ENCODE results near the gene SEC22C. TPM values are rescaled to one million over a fixed set of nuclear protein-coding genes. Genes with fewer than 3 reads are reported as not detected.

SEC22C gene
- total RNA-seq, 4 donors from 2014 or later = 46.0 to 81.2 (median 56.1) TPM

- TF ChIP-seq, protein P1, sequence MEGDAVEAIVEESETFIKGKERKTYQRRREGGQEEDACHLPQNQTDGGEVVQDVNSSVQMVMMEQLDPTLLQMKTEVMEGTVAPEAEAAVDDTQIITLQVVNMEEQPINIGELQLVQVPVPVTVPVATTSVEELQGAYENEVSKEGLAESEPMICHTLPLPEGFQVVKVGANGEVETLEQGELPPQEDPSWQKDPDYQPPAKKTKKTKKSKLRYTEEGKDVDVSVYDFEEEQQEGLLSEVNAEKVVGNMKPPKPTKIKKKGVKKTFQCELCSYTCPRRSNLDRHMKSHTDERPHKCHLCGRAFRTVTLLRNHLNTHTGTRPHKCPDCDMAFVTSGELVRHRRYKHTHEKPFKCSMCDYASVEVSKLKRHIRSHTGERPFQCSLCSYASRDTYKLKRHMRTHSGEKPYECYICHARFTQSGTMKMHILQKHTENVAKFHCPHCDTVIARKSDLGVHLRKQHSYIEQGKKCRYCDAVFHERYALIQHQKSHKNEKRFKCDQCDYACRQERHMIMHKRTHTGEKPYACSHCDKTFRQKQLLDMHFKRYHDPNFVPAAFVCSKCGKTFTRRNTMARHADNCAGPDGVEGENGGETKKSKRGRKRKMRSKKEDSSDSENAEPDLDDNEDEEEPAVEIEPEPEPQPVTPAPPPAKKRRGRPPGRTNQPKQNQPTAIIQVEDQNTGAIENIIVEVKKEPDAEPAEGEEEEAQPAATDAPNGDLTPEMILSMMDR (IDR thresholded peaks at IDR 0.05) = no peak
- DNase-seq (ENCODE audit: low spot score) = no peak
- no peak for ATAC-seq (ENCODE audit: low FRiP score)
Measured at GRCh38 chr3:42520336-42520735, 61.4 kb downstream of the SEC22C start.

DNA sequence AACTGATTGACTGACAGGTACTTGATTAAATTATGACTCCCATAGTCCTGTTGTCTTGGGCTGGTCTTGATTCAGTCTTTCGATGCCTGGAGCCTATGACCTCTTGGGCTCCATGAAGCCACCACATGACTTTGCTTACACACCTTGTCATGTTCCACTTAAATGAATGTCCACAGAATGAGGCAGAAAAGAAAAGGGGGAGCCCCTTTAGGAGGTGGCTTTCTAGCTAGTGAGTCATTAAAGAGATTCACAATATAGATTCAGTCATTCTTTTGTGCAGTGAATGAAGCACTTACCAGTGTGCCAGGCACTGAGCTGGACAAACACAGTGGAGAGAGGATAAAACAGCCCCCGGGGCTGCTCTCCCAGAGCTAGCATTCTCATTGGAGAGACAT, 62.2 kb downstream of the SEC22C start:
- DNase-seq (ENCODE audit: low spot score) (no peak), ATAC-seq (ENCODE audit: low FRiP score) (no peak)
- TF ChIP-seq, protein P1 (IDR thresholded peaks at IDR 0.05) = no peak

GRCh38 chr3:42518800-42519567, 62.8 kb downstream of the SEC22C start:
- TF ChIP-seq, protein P1 (IDR thresholded peaks at IDR 0.05) = no peak
- ATAC-seq (ENCODE audit: low FRiP score) (no peak), DNase-seq (ENCODE audit: low spot score) (no peak)

GRCh38 chr3:42517117-42517516, 64.7 kb downstream of the SEC22C start:
- TF ChIP-seq, protein P1 (IDR thresholded peaks at IDR 0.05) = no peak
- ATAC-seq (ENCODE audit: low FRiP score) (no peak), DNase-seq (ENCODE audit: low spot score) (no peak)

DNA sequence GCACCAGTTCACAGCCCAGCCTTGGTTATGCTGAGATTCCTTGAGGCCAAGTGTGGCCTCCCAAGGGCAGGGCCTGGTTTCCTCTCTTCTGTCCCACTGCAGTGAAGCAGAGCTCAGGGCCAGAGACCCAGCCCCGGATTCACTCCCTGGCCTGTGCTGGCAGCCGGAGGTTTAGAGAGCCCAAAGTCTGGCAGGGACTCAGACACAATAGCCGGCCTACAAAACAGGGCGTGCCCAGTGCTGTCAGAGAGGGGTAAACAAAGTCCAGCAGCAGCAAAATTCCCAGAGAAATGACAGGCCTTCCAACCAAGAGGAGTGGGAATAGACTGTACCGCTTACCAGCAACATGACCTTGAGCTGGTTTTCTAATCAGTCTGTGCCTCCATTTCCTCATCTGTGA, 65.3 kb downstream of the SEC22C start:
- TF ChIP-seq, protein P1 (IDR thresholded peaks at IDR 0.05) = no peak
- ATAC-seq (ENCODE audit: low FRiP score) (no peak), DNase-seq (ENCODE audit: low spot score) (no peak)

DNA sequence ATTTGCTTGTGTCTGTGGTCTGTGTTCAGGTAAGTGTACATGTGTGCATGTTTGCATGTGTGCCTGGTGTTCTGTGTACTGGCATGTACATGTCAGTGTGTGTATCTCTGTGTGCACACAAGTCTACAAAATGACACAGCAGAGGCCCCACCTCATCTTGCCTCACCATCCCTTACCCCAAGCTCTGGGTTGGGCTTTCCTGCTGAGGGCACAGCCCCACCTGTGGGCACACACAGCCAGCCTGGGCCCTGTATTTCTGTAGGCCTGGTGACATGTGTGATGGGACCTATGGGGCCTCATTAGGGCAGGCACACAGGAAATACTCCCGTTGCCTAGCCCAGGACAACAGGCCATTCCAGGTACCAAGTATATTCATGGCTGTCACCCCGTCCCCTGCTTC, 65.8 kb downstream of the SEC22C start:
- TF ChIP-seq, protein P1 (IDR thresholded peaks at IDR 0.05) = no peak
- DNase-seq (ENCODE audit: low spot score) = no peak
- no peak for ATAC-seq (ENCODE audit: low FRiP score)

- DNase-seq (ENCODE audit: low spot score) = no peak
- no peak for ATAC-seq (ENCODE audit: low FRiP score)
- TF ChIP-seq, protein P1 (IDR thresholded peaks at IDR 0.05) = no peak
Measured at GRCh38 chr3:42515391-42515916, 66.3 kb downstream of the SEC22C start.

Measured in omental fat pad (tissue), 4 donors.